Activated CD8-positive, alpha-beta T cell treated with anti-CD3 and anti-CD28 coated beads for 36 hours (primary cell): ENCODE data around the gene INPP5A. TPM values are rescaled to one million over a fixed set of nuclear protein-coding genes. Genes with fewer than 3 reads are reported as not detected.

Experiments used
- ATAC-seq: fragments of 200-7000 bp; cut with Tn5 transposase; one replicate; pipeline ENCODE4 v1.10.0; 2021; ENCODE audit warnings: mild to moderate bottlenecking, moderate library complexity
- CTCF ChIA-PET: fragments of 350-600 bp; sonication (Branson Sonifier 250); formaldehyde crosslinking; loops from one replicate; lab custom pipeline; 2021; ENCODE audit warnings: antibody characterized with exemption; lab: Charles Lee
- POLR2A ChIA-PET: fragments of 350-600 bp; sonication (Branson Sonifier 250); formaldehyde crosslinking; loops from one replicate; lab custom pipeline; 2021; ENCODE audit warnings: antibody characterized with exemption; lab: Charles Lee
- DNase-seq: peaks from one replicate; pipeline ENCODE4 v3.0.0-alpha.2; 2020
- H3K27ac Mint-ChIP-seq: one replicate; pipeline ENCODE4 v1.8.0; 2021; ENCODE audit warnings: mild to moderate bottlenecking, mixed read lengths
- H3K27me3 Mint-ChIP-seq: one replicate; pipeline ENCODE4 v1.8.0; 2021; ENCODE audit warnings: mixed read lengths
- H3K36me3 Mint-ChIP-seq: one replicate; pipeline ENCODE4 v1.8.0; 2021; ENCODE audit warnings: low read depth, mixed read lengths
- H3K4me1 Mint-ChIP-seq: one replicate; pipeline ENCODE4 v1.8.0; 2021; ENCODE audit warnings: low read depth, mixed read lengths
- H3K4me3 Mint-ChIP-seq: one replicate; pipeline ENCODE4 v1.8.0; 2021; ENCODE audit warnings: mild to moderate bottlenecking, moderate library complexity, mixed read lengths
- H3K9me3 Mint-ChIP-seq: one replicate; pipeline ENCODE4 v1.8.0; 2021; ENCODE audit warnings: mixed read lengths
- intact Hi-C: fragments of 100-400 bp; cut with micrococcal nuclease; formaldehyde crosslinking; loops from one replicate; pipeline ENCODE4 v1.10.0; 2022
- total RNA-seq, 2 experiments: library from RNA; stranded (reverse); gene quantifications; one replicate each; pipeline ENCODE4 v1.2.3, GENCODE V29; 2021
- TF ChIP-seq, protein P1 (sequence below): fragments of 200-600 bp; IDR thresholded peaks from one replicate; pipeline ENCODE4 v1.8.0; 2022; ENCODE audit warnings: antibody characterized with exemption, mild to moderate bottlenecking

INPP5A gene
- total RNA-seq, 2 experiments from 2014 or later, result 9.6 to 10.4 TPM

- TF ChIP-seq, protein P1, sequence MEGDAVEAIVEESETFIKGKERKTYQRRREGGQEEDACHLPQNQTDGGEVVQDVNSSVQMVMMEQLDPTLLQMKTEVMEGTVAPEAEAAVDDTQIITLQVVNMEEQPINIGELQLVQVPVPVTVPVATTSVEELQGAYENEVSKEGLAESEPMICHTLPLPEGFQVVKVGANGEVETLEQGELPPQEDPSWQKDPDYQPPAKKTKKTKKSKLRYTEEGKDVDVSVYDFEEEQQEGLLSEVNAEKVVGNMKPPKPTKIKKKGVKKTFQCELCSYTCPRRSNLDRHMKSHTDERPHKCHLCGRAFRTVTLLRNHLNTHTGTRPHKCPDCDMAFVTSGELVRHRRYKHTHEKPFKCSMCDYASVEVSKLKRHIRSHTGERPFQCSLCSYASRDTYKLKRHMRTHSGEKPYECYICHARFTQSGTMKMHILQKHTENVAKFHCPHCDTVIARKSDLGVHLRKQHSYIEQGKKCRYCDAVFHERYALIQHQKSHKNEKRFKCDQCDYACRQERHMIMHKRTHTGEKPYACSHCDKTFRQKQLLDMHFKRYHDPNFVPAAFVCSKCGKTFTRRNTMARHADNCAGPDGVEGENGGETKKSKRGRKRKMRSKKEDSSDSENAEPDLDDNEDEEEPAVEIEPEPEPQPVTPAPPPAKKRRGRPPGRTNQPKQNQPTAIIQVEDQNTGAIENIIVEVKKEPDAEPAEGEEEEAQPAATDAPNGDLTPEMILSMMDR, result no peak
- no peak for DNase-seq
- intact Hi-C loops, result no loop called here
Measured at GRCh38 chr10:132804785-132805426, 267.3 kb downstream of the INPP5A start.

GRCh38 chr10:132805599-132805998 lies 268.0 kb downstream of the INPP5A start:
- Mint-ChIP-seq H3K36me3 (no peaks in the 10 kb centered on the region), H3K27me3 (no peaks in the 10 kb centered on the region), H3K4me1 (no peaks in the 10 kb centered on the region), H3K9me3 (no peaks in the 10 kb centered on the region), H3K4me3 (no peak overlapping the region), H3K27ac (no peak overlapping the region)
- CTCF ChIA-PET, result no interaction called here
- intact Hi-C loops, result no loop called here
- DNase-seq, result no peak
- POLR2A ChIA-PET, result no interaction called here
- TF ChIP-seq, protein P1, result no peak
- ATAC-seq, result no peak

More at GRCh38 chr10:132804785-132805426, 267.3 kb downstream of the INPP5A start:
- POLR2A ChIA-PET, result no interaction called here
- H3K36me3 Mint-ChIP-seq, result no peaks in the 10 kb centered on the region
- no peak for ATAC-seq
- H3K9me3 Mint-ChIP-seq, result no peaks in the 10 kb centered on the region
- no peaks in the 10 kb centered on the region for H3K4me1 Mint-ChIP-seq
- H3K27ac Mint-ChIP-seq, result no peak overlapping the region
- no peak overlapping the region for H3K4me3 Mint-ChIP-seq
- no peaks in the 10 kb centered on the region for H3K27me3 Mint-ChIP-seq
- CTCF ChIA-PET, result no interaction called here

DNA sequence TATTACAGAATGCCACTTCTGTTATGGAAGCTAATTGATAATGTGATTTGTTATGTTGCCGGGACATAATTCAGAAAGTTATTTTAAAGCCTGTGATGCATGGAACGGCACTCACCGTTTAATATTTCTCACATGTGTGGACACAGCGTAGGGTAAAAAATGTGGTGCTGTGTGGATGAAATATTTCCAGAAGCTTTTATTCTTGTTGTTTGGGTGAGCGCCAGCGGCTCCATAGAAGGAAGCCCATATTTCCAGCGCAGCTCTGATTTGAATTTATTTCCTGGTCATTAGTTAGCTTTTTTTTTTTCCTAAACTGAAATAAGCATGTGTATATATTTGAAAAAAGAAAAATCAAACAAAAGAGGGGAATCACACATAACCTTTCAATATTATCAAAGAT lies 268.5 kb downstream of the INPP5A start:
- TF ChIP-seq, protein P1, result no peak
- ATAC-seq (no peak), DNase-seq (no peak)
- CTCF ChIA-PET, result no interaction called here
- no peaks in the 10 kb centered on the region for H3K4me1 Mint-ChIP-seq
- intact Hi-C loops, result no loop called here
- H3K36me3 Mint-ChIP-seq, result no peaks in the 10 kb centered on the region
- H3K9me3 Mint-ChIP-seq, result no peaks in the 10 kb centered on the region
- H3K27me3 Mint-ChIP-seq, result no peaks in the 10 kb centered on the region
- no peak overlapping the region for H3K4me3 Mint-ChIP-seq
- H3K27ac Mint-ChIP-seq, result no peak overlapping the region
- POLR2A ChIA-PET, result no interaction called here

GRCh38 chr10:132806561-132807003 lies 269.0 kb downstream of the INPP5A start:
- Mint-ChIP-seq H3K4me3 (no peak overlapping the region), H3K9me3 (no peaks in the 10 kb centered on the region), H3K4me1 (no peaks in the 10 kb centered on the region), H3K27ac (no peak overlapping the region), H3K36me3 (no peaks in the 10 kb centered on the region), H3K27me3 (no peaks in the 10 kb centered on the region)
- intact Hi-C loops, result no loop called here
- ATAC-seq (no peak), DNase-seq (no peak)
- ChIA-PET POLR2A (no interaction called here), CTCF (no interaction called here)
- TF ChIP-seq, protein P1, result no peak

DNA sequence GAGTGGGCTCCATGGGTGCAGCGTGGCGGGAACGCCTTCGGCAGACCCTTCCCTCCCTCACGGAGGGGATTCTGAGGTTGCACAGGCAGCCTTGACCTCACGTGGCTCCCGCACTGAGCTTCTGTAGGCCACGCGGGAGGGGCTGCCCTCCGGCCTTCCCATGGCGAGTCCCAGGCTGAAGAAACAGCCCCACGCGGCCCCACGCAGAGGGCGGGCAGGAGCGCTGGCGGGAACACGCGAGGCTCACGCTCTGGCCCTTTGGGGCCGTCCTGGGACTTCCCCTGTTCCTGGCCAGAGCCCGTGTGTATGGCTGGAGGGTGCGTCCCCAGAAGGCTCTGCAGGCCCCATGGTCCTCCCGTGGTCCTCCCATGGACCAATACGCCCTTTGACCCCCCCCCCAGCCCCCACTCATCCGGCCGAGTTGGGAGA lies 270.0 kb downstream of the INPP5A start:
- H3K4me1 Mint-ChIP-seq, result no peaks in the 10 kb centered on the region
- intact Hi-C loops, result no loop called here
- no peak for DNase-seq

More for the DNA sequence above, 270.0 kb downstream of the INPP5A start:
- Mint-ChIP-seq H3K27me3 (no peaks in the 10 kb centered on the region), H3K27ac (no peak overlapping the region), H3K36me3 (no peaks in the 10 kb centered on the region), H3K4me3 (no peak overlapping the region), H3K9me3 (no peaks in the 10 kb centered on the region)
- TF ChIP-seq, protein P1, result no peak
- ChIA-PET CTCF (no interaction called here), POLR2A (no interaction called here)
- ATAC-seq, result no peak
